ENCODE measurements around the gene HDAC11.
A peak's percentile ranks its signal among the peaks of the same experiment; 100 is the strongest.

HDAC11 gene

GRCh38 chr3:13548696-13549622, 68.9 kb downstream of the HDAC11 start, which contains the start of gene FBLN2:
TSS of gene FBLN2 (plus strand) at chr3:13549125. CDS start at chr3:13570356, 21,231 bp downstream.
- peak; percentile 86 for DNase-seq
- Mint-ChIP-seq H3K27me3 (ENCODE audit: low read depth, poor library complexity) (peaks cover 40% of the 10 kb centered on the region), H3K27ac (no peak within 1 kb of the TSS), H3K4me3 (peak within 1 kb of the TSS; percentile 79), H3K36me3 (ENCODE audit: low read depth) (no peaks in the 10 kb centered on the region), H3K9me3 (no peaks in the 10 kb centered on the region), H3K4me1 (peaks cover 48% of the 10 kb centered on the region)
- TF ChIP-seq, protein P1, sequence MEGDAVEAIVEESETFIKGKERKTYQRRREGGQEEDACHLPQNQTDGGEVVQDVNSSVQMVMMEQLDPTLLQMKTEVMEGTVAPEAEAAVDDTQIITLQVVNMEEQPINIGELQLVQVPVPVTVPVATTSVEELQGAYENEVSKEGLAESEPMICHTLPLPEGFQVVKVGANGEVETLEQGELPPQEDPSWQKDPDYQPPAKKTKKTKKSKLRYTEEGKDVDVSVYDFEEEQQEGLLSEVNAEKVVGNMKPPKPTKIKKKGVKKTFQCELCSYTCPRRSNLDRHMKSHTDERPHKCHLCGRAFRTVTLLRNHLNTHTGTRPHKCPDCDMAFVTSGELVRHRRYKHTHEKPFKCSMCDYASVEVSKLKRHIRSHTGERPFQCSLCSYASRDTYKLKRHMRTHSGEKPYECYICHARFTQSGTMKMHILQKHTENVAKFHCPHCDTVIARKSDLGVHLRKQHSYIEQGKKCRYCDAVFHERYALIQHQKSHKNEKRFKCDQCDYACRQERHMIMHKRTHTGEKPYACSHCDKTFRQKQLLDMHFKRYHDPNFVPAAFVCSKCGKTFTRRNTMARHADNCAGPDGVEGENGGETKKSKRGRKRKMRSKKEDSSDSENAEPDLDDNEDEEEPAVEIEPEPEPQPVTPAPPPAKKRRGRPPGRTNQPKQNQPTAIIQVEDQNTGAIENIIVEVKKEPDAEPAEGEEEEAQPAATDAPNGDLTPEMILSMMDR (IDR thresholded peaks at IDR 0.05): no peak

DNA sequence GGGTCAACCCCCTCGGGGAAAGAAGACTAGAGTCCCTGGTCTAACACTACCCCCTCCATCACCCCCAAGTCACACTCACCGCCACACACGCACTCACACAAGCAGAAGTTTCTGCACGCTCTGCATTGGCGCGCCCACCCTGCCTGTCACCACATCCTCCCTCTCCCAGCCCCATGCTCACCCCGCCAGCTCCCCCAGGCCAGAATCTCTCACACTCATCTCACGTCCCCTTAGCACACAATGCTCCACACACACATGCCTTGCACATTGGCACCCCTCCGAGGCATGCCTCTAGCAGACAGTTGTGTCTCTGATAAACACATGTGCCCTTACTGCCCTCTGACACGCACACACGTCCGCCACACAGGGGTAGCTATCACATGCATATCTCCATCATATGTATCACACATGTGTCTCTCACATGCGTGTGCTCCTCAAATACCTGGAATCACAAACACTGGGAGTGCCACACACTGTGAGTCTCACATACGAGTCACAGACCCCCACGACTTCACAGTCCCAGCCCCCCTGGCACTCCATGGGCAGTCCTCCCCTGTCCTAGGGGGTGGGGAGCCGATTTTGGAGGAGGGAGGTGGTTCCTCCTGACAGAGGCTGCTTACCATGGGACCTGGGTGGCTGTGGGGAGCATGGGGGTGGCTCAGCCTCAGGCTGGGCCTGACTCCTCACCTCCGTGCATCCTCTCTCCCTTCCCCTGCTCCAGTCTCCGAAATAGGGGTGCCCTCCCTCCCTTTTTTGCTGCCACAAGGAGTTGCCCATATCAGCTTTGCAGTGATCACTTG, 69.7 kb downstream of the HDAC11 start:
- H3K9me3 Mint-ChIP-seq: no peaks in the 10 kb centered on the region
- H3K4me3 Mint-ChIP-seq: peak overlapping the region; percentile 79
- no peak for DNase-seq
- no peak overlapping the region for H3K27ac Mint-ChIP-seq
- peaks cover 53% of the 10 kb centered on the region for H3K4me1 Mint-ChIP-seq
- H3K27me3 Mint-ChIP-seq (ENCODE audit: low read depth, poor library complexity): peaks cover 36% of the 10 kb centered on the region
- TF ChIP-seq, protein P1 (IDR thresholded peaks at IDR 0.05): no peak
- no peaks in the 10 kb centered on the region for H3K36me3 Mint-ChIP-seq (ENCODE audit: low read depth)

GRCh38 chr3:13550423-13550690, 70.3 kb downstream of the HDAC11 start:
- TF ChIP-seq, protein P1 (IDR thresholded peaks at IDR 0.05): no peak
- Mint-ChIP-seq H3K36me3 (ENCODE audit: low read depth) (no peaks in the 10 kb centered on the region), H3K27ac (no peak overlapping the region), H3K4me1 (peaks cover 47% of the 10 kb centered on the region), H3K27me3 (ENCODE audit: low read depth, poor library complexity) (peaks cover 31% of the 10 kb centered on the region), H3K9me3 (no peaks in the 10 kb centered on the region), H3K4me3 (no peak overlapping the region)
- DNase-seq: no peak

DNA sequence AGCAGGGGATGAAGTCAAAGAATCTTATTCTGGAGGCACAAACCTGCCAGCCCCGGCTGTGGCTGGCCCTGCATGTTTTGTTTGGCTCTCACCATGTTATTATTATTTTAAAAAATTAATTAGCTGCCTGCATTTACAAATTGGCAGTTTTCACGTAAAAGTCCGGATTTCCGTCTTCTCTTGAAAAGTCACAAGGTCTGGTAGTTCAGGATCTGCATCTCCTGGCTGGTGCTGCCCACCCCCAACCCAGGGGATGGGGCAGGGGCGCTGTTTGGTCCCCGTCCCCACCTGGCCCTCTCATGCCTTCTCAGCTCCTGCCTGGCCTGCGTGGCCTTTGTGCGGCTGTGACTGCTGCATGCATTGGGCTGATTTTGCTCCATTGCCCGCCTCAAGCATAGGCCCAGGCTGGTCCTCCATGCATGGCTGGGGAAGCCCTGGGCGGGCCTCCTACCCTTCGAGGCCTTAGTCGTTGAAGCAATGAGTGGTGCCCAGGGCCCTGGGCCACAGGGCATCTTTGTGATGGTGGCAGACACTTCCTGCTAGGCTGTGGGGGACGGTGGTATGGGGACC, 70.8 kb downstream of the HDAC11 start:
- no peak for DNase-seq
- H3K27me3 Mint-ChIP-seq (ENCODE audit: low read depth, poor library complexity): peaks cover 31% of the 10 kb centered on the region
- no peak overlapping the region for H3K4me3 Mint-ChIP-seq
- TF ChIP-seq, protein P1 (IDR thresholded peaks at IDR 0.05): no peak
- H3K36me3 Mint-ChIP-seq (ENCODE audit: low read depth): no peaks in the 10 kb centered on the region
- H3K9me3 Mint-ChIP-seq: no peaks in the 10 kb centered on the region
- peaks cover 46% of the 10 kb centered on the region for H3K4me1 Mint-ChIP-seq
- no peak overlapping the region for H3K27ac Mint-ChIP-seq

DNA sequence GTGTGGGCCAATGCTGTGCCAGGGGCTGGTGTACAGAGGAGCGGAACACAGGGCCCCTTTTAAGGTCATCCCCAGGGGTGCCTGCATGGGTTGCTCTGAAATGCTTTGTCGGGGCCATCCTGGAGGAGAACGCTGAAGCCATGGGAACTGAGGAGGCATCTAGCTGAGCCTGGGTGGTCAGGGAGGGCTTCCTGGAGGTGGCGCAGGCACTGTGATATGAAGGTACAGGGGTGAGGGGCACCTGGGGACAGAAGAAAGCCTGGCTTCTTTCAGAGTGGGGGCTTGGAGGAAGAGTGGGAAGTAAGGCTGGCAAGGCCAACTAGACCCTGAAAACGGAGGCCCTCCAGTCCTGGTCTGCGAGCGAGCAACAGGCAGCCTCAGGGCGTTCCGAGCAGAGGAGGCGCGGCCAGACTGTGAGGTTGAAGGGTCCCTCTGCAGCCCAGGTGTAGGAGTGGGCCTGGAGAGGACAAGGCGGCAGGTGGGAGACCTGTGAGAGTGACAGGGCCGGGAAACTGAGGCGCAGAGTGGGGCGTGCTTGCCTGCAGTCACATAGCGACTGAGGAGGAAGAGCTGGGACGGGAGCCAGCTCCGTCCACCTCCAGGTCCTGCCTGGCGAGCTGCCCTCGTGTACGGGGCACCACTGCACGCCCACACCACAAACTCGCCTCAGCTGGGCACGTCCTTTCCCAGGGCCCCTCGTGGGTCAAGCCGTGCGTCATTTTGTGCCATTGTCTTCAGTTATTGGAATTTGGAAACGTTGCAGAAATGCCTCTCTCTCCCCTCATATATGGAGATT, 72.9 kb downstream of the HDAC11 start:
- Mint-ChIP-seq H3K9me3 (no peaks in the 10 kb centered on the region), H3K27ac (no peak overlapping the region), H3K36me3 (ENCODE audit: low read depth) (no peaks in the 10 kb centered on the region), H3K27me3 (ENCODE audit: low read depth, poor library complexity) (peaks cover 30% of the 10 kb centered on the region), H3K4me1 (peaks cover 47% of the 10 kb centered on the region), H3K4me3 (no peak overlapping the region)
- no peak for DNase-seq
- TF ChIP-seq, protein P1 (IDR thresholded peaks at IDR 0.05): no peak
